ENCODE results near the gene NPIPA1.
A peak's percentile ranks its signal among the peaks of the same experiment; 100 is the strongest.
"Not testable (repeated sequence)": the region's sequence is repeated elsewhere in the genome, so short reads cannot be mapped to it uniquely, and the experiment has no call there.

Gene NPIPA1

DNA sequence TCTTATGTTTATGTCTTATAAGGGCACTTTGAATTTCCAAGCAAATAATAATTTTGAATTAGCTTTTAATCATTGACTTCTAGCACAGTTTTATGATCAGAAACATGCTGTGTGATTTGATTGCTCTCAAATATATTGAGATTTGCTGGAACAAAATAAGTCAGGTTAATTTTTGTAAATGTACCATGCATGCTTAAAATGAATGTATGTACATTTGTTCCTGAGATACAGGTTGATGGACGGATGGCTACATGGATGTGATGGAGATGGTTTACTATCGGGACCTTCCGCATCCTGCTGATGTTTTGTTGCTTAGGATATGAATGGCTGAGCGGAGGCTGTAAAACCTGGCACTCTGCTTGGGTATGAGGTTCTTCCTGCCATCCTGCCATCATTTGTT, at the start of gene NPIPA1:
TSS of gene NPIPA1 (plus strand) at position 301 of the 400 bp plus-strand sequence. CDS start at position 301, 0 bp downstream.
- H3K4me1 Mint-ChIP-seq (ENCODE audit: low read depth); H3K27me3 Mint-ChIP-seq; H3K36me3 Mint-ChIP-seq; H3K27ac Mint-ChIP-seq; H3K4me3 Mint-ChIP-seq; H3K9me3 Mint-ChIP-seq (ENCODE audit: low read depth): not testable (repeated sequence)

DNA sequence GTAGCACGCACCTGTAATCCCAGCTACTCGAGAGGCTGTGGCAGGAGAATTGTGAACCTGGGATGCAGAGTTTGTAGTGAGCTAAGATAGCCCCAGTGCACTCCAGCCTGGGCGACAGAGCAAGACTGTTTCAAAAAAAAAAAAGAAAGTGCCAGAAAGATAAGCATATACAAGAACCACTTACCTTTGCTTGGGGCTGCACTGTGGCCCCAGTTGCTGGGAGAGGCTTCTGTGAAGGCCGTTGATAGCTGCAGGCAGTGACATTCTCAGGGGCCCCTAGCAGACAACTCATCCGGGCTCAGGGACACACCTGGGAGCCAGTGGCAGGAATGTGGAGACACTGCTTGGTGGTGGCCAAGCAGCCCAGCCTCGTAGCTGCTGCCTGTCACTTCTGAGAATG, 45.1 kb upstream of the NPIPA1 start:
- not testable (repeated sequence) for H3K27ac Mint-ChIP-seq, H3K4me3 Mint-ChIP-seq

DNA sequence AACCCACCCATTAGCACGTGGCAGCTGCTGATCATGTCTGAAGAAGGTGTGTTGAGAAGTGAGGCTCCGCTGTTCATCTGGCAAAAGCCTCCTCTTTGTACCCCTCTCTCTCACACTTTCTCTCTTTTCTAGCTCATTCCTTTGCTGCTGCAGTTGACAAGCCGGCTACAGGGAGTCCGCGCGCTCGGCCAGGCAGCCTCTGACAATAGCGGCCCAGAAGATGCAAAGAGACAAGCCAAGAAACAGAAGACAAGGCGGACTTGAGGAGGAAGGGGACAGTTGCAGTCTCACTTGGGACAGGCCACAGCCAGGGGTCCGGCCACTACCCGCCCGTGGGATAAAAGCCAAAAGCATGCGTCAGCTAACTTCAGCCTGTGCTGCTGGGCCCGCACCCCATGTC, 41.9 kb upstream of the NPIPA1 start:
- not testable (repeated sequence) for H3K27ac Mint-ChIP-seq; H3K36me3 Mint-ChIP-seq; H3K9me3 Mint-ChIP-seq (ENCODE audit: low read depth); H3K27me3 Mint-ChIP-seq; H3K4me3 Mint-ChIP-seq; H3K4me1 Mint-ChIP-seq (ENCODE audit: low read depth)

More for the DNA sequence above, 45.1 kb upstream of the NPIPA1 start:
- H3K36me3 Mint-ChIP-seq; H3K4me1 Mint-ChIP-seq (ENCODE audit: low read depth); H3K9me3 Mint-ChIP-seq (ENCODE audit: low read depth); H3K27me3 Mint-ChIP-seq: not testable (repeated sequence)

DNA sequence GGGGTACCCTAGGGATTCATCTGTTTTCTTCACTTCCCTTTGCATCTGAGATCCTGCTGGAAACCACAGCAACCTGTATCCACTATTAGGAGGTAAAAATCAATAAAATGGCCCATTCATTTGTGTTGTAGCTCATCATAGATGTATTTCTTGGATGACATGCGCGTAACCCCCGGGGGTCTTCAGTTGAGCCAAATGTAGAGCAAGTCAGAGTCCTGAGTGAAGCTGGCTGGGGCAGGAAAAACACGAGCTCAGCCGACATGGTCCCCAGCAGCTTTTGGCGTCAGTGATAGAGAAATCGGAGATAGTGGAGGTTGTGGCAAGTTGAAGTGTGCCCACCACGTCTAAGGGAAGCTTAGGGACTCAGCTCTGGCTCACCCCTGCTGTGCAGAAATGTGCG, 41.2 kb upstream of the NPIPA1 start:
- H3K4me3 Mint-ChIP-seq; H3K36me3 Mint-ChIP-seq; H3K27me3 Mint-ChIP-seq; H3K4me1 Mint-ChIP-seq (ENCODE audit: low read depth); H3K27ac Mint-ChIP-seq; H3K9me3 Mint-ChIP-seq (ENCODE audit: low read depth): not testable (repeated sequence)

DNA sequence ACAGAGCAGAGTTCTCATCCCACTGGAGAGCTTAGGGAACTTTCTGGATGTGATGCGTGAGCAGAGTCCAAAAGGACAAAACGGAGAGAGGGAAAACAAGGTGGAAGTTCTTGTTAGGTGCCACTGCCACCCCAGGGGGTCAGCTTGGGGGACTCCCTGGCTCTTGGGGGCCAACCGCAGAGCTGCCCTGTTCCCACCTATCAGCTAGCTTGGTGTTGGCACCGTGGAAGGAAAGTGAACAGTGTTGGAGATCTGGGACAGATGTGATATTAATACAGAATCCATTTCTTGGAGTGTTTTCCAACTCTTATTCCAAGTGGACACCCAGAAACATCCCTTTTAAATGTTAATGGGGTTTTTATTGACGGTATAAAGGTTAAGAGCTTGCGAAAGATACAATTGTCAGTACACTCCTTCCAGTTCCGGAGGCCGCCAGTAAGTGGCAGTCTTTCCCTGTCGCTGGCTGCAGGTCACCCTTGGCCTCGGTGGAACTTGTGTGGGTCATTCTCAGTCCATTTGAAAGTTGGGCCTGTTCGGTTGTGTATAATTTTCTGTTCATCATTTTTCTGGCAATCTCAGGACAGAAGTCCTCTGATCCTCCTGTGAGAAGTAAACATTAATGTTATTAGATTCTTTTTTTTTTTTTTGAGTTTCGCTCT, 40.1 kb upstream of the NPIPA1 start:
- not testable (repeated sequence) for H3K4me1 Mint-ChIP-seq (ENCODE audit: low read depth); H3K9me3 Mint-ChIP-seq (ENCODE audit: low read depth); H3K4me3 Mint-ChIP-seq; H3K27me3 Mint-ChIP-seq; H3K27ac Mint-ChIP-seq; H3K36me3 Mint-ChIP-seq

DNA sequence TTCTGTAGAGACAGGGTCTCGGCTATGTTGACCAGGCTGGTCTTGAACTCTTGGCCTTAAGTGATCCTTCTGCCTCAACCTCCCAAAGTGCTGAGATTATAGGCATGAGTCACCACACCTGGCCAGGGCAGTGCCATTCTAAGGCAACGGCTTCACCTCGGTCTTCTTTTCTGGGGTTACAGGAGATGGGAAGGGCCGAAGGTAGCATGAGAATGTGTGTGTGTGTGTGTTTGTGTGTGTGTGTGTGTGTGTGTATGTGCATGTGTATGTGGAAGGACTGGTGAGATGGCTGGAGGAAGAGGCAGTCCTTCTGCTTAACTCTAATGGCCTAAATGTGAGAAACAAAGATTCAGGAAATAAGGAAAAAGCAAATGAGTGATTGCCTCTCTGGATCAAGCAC, 39.1 kb upstream of the NPIPA1 start:
- H3K9me3 Mint-ChIP-seq (ENCODE audit: low read depth); H3K36me3 Mint-ChIP-seq; H3K4me1 Mint-ChIP-seq (ENCODE audit: low read depth); H3K27ac Mint-ChIP-seq; H3K4me3 Mint-ChIP-seq; H3K27me3 Mint-ChIP-seq: not testable (repeated sequence)

DNA sequence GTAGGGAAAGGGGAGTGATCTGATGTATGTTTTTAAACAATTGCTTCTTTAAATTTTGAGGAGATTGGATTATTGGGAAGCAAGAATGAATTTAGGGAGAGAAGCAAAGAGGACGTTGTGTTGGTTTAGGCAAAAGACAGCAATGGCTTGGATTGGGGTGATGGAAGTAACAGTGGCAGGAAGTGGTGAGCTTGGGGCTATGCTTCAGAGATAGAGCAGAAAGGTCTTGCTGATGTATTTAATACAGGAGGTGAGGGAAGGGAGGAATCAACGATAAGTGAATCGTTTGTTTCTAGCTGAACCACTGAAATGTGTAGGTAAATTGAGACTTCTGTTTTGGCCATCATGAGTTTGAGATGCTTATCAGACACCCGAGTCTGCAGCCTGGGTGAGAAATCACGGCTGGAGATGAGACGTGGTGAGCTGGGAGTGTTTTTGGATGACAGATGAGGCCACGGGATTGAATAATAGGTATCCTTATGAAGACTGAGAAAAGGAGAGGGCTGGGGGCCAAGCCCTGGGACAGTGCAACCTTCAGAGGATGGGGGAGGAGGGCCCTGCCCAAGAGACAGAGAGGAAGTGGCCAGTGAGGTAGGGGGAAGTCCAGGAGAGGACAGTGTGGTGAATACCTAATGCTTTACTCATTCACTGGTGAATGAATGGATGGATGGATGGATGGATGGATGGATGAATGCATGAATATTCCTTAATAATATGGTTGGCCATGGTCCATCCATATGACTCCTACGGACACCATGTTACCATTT, 33.9 kb upstream of the NPIPA1 start:
- H3K4me3 Mint-ChIP-seq; H3K36me3 Mint-ChIP-seq; H3K27me3 Mint-ChIP-seq; H3K9me3 Mint-ChIP-seq (ENCODE audit: low read depth); H3K27ac Mint-ChIP-seq; H3K4me1 Mint-ChIP-seq (ENCODE audit: low read depth): not testable (repeated sequence)

DNA sequence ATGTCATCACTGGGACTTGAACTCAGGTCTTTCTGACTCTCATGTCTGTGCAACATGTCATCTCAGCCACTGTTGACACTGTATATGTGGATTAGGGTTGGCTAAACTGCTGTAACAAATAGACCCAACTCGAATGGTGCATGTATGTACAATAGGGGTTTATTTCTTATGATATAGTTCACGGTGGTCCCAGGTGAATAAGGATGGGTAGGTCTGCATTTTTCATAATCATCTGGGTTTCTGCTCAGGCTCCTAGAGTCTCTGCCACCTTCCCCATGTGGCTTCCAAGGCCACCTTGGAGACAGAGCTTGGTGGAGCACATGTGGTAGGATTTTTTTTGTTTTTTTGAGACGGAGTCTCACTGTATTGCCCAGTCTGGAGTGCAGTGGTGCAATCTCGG, 27.5 kb upstream of the NPIPA1 start:
- H3K4me3 Mint-ChIP-seq; H3K4me1 Mint-ChIP-seq (ENCODE audit: low read depth); H3K36me3 Mint-ChIP-seq; H3K27ac Mint-ChIP-seq; H3K27me3 Mint-ChIP-seq; H3K9me3 Mint-ChIP-seq (ENCODE audit: low read depth): not testable (repeated sequence)

DNA sequence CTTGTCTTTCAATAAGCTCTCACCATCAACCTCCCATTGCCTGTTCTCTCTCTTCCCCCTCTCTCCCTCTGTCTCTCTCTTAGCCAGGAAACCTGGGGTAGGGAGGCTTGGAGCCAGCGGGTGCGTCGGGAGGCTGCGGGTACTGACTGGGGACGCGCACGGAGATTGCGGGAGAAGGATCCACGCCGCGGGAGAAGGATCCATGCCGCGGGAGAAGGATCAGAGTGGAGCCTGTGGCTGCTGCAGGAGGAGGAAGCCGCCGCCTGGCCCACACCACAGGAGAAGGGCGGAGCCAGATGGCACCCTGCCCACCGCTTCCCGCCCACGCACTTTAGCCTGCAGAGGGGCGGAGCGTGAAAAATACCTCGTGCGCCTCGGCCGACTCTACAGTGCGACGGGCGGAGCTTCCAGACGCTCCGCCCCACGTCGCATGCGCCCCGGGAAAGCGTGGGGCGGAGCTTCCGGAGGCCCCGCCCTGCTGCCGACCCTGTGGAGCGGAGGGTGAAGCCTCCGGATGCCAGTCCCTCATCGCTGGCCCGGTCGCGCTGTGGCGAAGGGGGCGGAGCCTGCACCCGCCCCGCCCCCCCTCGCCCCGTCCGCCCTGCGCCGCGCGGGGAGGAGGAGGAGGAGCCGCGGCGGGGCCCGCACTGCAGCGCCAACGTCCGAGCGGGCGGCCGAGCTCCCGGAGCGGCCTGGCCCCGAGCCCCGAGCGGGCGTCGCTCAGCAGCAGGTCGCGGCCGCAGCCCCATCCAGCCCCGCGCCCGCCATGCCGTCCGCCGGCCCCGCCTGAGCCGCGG, 26.2 kb upstream of the NPIPA1 start:
- H3K27me3 Mint-ChIP-seq; H3K4me1 Mint-ChIP-seq (ENCODE audit: low read depth); H3K27ac Mint-ChIP-seq; H3K9me3 Mint-ChIP-seq (ENCODE audit: low read depth); H3K36me3 Mint-ChIP-seq; H3K4me3 Mint-ChIP-seq: not testable (repeated sequence)

DNA sequence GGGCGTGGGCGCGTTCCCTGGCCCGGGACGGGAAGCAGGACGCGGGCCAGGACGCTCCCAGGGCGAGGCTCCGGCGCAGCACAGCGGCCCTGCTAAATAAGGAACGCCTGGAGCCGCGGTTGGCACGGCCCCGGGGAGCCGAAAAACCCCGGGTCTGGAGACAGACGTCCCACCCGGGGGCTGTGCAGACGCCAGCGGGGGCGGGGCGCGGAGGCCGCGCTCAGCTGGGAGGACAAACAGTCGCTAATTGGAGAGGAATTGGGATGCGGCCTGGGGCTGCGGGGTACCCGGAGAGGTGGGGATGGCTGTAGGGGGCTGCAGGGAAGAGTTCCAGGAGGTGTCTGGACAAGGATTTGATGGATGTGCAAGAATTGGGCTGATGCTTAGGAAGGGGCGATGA, 25.3 kb upstream of the NPIPA1 start:
- H3K27me3 Mint-ChIP-seq; H3K4me1 Mint-ChIP-seq (ENCODE audit: low read depth); H3K36me3 Mint-ChIP-seq; H3K27ac Mint-ChIP-seq; H3K9me3 Mint-ChIP-seq (ENCODE audit: low read depth): not testable (repeated sequence)
- H3K4me3 Mint-ChIP-seq, result peak overlapping the region; percentile 69

DNA sequence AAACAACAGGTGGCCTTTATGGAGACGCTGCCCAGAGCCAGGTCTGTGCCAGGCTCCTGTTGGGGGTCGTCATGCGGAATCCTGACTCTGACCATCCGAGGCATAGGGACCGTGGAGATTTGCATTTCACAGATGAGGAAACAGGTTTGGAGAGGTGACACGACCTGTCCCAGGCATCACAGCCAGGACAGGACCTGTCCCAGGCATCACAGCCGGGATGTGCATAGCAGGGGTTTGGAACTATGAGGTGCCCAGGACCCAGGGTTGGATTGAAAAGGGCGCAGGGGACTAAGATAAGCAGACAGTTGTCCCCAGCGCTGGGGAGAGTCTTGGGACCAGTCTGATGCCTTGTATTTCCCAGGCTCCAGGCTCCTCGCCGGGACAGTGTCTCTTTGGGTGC, 24.7 kb upstream of the NPIPA1 start:
- not testable (repeated sequence) for H3K9me3 Mint-ChIP-seq (ENCODE audit: low read depth); H3K4me1 Mint-ChIP-seq (ENCODE audit: low read depth); H3K36me3 Mint-ChIP-seq; H3K4me3 Mint-ChIP-seq; H3K27me3 Mint-ChIP-seq; H3K27ac Mint-ChIP-seq

DNA sequence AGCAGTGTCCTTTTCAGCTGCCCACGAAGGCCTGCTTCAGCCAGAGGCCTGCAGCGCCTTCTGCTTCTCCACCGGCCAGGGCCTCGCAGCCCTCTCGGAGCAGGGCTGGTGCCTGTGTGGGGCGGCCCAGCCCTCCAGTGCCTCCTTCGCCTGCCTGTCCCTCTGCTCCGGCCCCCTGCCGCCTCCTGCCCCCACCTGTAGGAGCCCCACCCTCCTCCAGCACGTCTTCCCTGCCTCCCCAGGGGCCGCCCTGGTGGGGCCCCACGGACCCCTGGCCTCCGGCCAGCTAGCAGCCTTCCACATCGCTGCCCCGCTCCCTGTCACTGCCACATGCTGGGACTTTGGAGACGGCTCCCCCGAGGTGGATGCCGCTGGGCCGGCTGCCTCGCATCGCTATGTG, 18.7 kb upstream of the NPIPA1 start:
- H3K4me3 Mint-ChIP-seq; H3K27me3 Mint-ChIP-seq; H3K27ac Mint-ChIP-seq; H3K4me1 Mint-ChIP-seq (ENCODE audit: low read depth); H3K9me3 Mint-ChIP-seq (ENCODE audit: low read depth); H3K36me3 Mint-ChIP-seq: not testable (repeated sequence)

DNA sequence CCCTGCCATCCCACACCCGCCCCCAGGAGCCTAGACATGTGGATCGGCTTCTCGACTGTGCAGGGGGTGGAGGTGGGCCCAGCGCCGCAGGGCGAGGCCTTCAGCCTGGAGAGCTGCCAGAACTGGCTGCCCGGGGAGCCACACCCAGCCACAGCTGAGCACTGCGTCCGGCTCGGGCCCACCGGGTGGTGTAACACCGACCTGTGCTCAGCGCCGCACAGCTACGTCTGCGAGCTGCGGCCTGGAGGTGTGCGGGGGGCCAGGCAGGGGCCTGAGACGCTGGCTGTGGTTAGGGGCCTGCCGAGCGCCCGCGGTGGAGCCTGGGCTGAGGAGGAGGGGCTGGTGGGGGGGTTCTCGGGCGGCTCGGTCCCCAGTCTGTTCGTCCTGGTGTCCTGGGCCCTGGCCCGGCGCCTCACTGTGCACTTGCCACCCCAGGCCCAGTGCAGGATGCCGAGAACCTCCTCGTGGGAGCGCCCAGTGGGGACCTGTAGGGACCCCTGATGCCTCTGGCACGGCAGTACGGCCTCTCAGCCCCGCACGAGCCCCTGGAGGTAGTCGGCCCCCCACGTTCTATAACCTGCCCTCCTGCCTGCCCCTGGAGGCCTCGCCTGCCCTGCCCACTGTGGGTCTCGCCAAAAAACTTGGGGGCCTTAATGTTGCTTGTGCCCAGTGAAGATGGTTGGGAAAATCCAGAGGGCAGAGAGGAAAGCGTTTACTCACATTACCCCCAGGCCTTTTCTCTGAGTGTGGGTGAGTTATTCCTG, 17.2 kb upstream of the NPIPA1 start:
- not testable (repeated sequence) for H3K36me3 Mint-ChIP-seq; H3K4me1 Mint-ChIP-seq (ENCODE audit: low read depth); H3K27ac Mint-ChIP-seq; H3K27me3 Mint-ChIP-seq; H3K9me3 Mint-ChIP-seq (ENCODE audit: low read depth); H3K4me3 Mint-ChIP-seq

DNA sequence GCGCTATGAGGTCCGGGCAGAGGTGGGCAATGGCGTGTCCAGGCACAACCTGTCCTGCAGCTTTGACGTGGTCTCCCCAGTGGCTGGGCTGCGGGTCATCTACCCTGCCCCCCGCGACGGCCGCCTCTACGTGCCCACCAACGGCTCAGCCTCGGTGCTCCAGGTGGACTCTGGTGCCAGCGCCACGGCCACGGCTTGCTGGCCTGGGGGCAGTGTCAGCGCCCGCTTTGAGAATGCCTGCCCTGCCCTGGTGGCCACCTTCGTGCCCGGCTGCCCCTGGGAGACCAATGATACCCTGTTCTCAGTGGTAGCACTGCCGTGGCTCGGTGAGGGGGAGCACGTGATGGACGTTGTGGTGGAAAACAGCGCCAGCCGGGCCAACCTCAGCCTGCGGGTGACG, 15.0 kb upstream of the NPIPA1 start:
- not testable (repeated sequence) for H3K4me3 Mint-ChIP-seq

DNA sequence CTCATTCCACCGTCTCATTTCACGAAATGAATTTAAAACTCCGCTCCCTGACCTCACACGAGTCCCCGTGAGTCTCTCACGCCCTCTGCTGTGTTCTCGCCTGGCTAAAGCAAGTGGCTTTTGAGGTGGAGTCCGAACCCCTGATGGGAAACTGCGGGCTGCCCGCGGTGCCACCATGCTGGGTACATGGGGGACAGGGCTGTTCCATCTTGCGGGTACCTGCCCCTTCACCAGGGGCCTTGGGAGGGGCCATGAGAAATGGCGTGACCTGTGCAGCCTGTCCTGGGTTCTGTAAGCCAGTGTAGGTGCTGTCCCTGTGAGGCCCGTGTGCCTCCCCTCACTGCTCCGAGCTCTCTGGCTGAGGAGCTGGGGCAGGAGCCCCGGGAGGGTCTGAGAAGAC, 14.3 kb upstream of the NPIPA1 start:
- H3K36me3 Mint-ChIP-seq; H3K27me3 Mint-ChIP-seq; H3K4me3 Mint-ChIP-seq; H3K27ac Mint-ChIP-seq; H3K9me3 Mint-ChIP-seq (ENCODE audit: low read depth); H3K4me1 Mint-ChIP-seq (ENCODE audit: low read depth): not testable (repeated sequence)

More for the DNA sequence above, 15.0 kb upstream of the NPIPA1 start:
- H3K36me3 Mint-ChIP-seq; H3K4me1 Mint-ChIP-seq (ENCODE audit: low read depth); H3K9me3 Mint-ChIP-seq (ENCODE audit: low read depth); H3K27ac Mint-ChIP-seq; H3K27me3 Mint-ChIP-seq: not testable (repeated sequence)

All from activated naive CD8-positive, alpha-beta T cell (primary cell).